ENCODE data around the gene HOXA9. TPM values are rescaled to one million over a fixed set of nuclear protein-coding genes. Genes with fewer than 3 reads are reported as not detected.

The HOXA9 gene
- total RNA-seq, 4 donors from 2014 or later: 0.54 to 0.89 TPM; not detected in 2

GRCh38 chr7:27170426-27171324, 5.3 kb upstream of the HOXA9 start:
- ATAC-seq: no peak
- TF ChIP-seq EP300 (IDR thresholded peaks at IDR 0.05): no peak
- TF ChIP-seq CTCF (IDR thresholded peaks at IDR 0.05): no peak
- no peak for TF ChIP-seq POLR2A (IDR thresholded peaks at IDR 0.05)
- TF ChIP-seq POLR2AphosphoS5 (IDR thresholded peaks at IDR 0.05): no peak
- WGBS, 2 donors (ENCODE audit: low coverage in 1 of 2): 17 to 18% methylated on average over 7 to 11 of the region's 11 CpGs
- H3K9me3 ChIP-seq: peaks cover 0 to 3% (median 0%) of the 10 kb centered on the region in 3 donors
- H3K27ac ChIP-seq: no peak overlapping the region
- peaks cover 0 to 50% (median 30%) of the 10 kb centered on the region in 3 donors for H3K4me1 ChIP-seq
- peaks cover 100% of the 10 kb centered on the region for H3K27me3 ChIP-seq
- H3K4me3 ChIP-seq: no peak overlapping the region
- no peaks in the 10 kb centered on the region for H3K36me3 ChIP-seq

- Histone ChIP-seq H3K4me1 (peaks cover 0 to 58% (median 34%) of the 10 kb centered on the region in 3 donors), H3K9me3 (peaks cover 0 to 3% (median 0%) of the 10 kb centered on the region in 3 donors), H3K36me3 (no peaks in the 10 kb centered on the region), H3K27ac (no peak overlapping the region), H3K4me3 (no peak overlapping the region), H3K27me3 (peaks cover 100% of the 10 kb centered on the region)
- no peak for TF ChIP-seq POLR2AphosphoS5 (IDR thresholded peaks at IDR 0.05)
- TF ChIP-seq POLR2A (IDR thresholded peaks at IDR 0.05): no peak
- TF ChIP-seq EP300 (IDR thresholded peaks at IDR 0.05): no peak
- TF ChIP-seq CTCF (IDR thresholded peaks at IDR 0.05): no peak
- no peak for ATAC-seq
- 0% methylated on average over 1 of the region's 46 CpGs; no CpG with 5 or more reads in 1 of the 2 donors for WGBS, 2 donors (ENCODE audit: low coverage in 1 of 2)
These were observed 4.5 kb upstream of the HOXA9 start for GRCh38 chr7:27169658-27170425.

GRCh38 chr7:27168265-27168947, 3.1 kb upstream of the HOXA9 start:
- H3K9me3 ChIP-seq: peaks cover 0 to 3% (median 0%) of the 10 kb centered on the region in 3 donors
- H3K4me3 ChIP-seq: no peak overlapping the region
- peaks cover 0 to 53% (median 23%) of the 10 kb centered on the region in 3 donors for H3K4me1 ChIP-seq
- no peak overlapping the region for H3K27ac ChIP-seq
- TF ChIP-seq POLR2AphosphoS5 (IDR thresholded peaks at IDR 0.05) (no peak), CTCF (IDR thresholded peaks at IDR 0.05) (no peak), POLR2A (IDR thresholded peaks at IDR 0.05) (no peak), EP300 (IDR thresholded peaks at IDR 0.05) (no peak)
- no peaks in the 10 kb centered on the region for H3K36me3 ChIP-seq
- no peak for ATAC-seq
- WGBS, 2 donors (ENCODE audit: low coverage in 1 of 2): 60% methylated on average over 2 of the region's 25 CpGs; no CpG with 5 or more reads in 1 of the 2 donors
- H3K27me3 ChIP-seq: peaks cover 100% of the 10 kb centered on the region

GRCh38 chr7:27167916-27168264, 2.6 kb upstream of the HOXA9 start:
- peaks cover 0 to 3% (median 0%) of the 10 kb centered on the region in 3 donors for H3K9me3 ChIP-seq
- H3K4me1 ChIP-seq: peaks cover 0 to 47% (median 18%) of the 10 kb centered on the region in 3 donors
- H3K27me3 ChIP-seq: peaks cover 100% of the 10 kb centered on the region
- no peak overlapping the region for H3K4me3 ChIP-seq
- WGBS, 2 donors (ENCODE audit: low coverage in 1 of 2): 41 to 64% methylated on average over 3 to 4 of the region's 4 CpGs
- H3K27ac ChIP-seq: no peak overlapping the region
- H3K36me3 ChIP-seq: no peaks in the 10 kb centered on the region
- no peak for ATAC-seq
- TF ChIP-seq CTCF (IDR thresholded peaks at IDR 0.05) (no peak), POLR2AphosphoS5 (IDR thresholded peaks at IDR 0.05) (no peak), EP300 (IDR thresholded peaks at IDR 0.05) (no peak)
